ENCODE results near the gene DOCK1.

Gene DOCK1

GRCh38 chr10:127407551-127407950 lies 502.3 kb downstream of the DOCK1 start:
- no peaks in the 10 kb centered on the region for H3K36me3 ChIP-seq (ENCODE audit: insufficient read depth)
- no peak overlapping the region for H3K27ac ChIP-seq
- no peaks in the 10 kb centered on the region for H3K27me3 ChIP-seq (ENCODE audit: insufficient read depth, low read depth)
- no peak overlapping the region for H3K4me2 ChIP-seq
- H3K9ac ChIP-seq, result no peak overlapping the region
- no peak overlapping the region for H3K4me3 ChIP-seq (IDR thresholded peaks at IDR 0.05; ENCODE audit: insufficient read depth, low read depth, low read length)
- H3K79me2 ChIP-seq (ENCODE audit: insufficient read depth, low read depth), result no peaks in the 10 kb centered on the region
- H4K20me1 ChIP-seq (ENCODE audit: insufficient read depth), result no peaks in the 10 kb centered on the region
- H3K4me1 ChIP-seq (ENCODE audit: low read depth, poor library complexity, severe bottlenecking), result no peaks in the 10 kb centered on the region
- no peak overlapping the region for H2AFZ ChIP-seq (ENCODE audit: low read depth)
- TF ChIP-seq CTCF (conservative IDR thresholded peaks at IDR 0.05; ENCODE audit: low read depth, low read length), result no peak

GRCh38 chr10:127408112-127408710 lies 503.0 kb downstream of the DOCK1 start:
- no peak for TF ChIP-seq CTCF (conservative IDR thresholded peaks at IDR 0.05; ENCODE audit: low read depth, low read length)
- Histone ChIP-seq H2AFZ (ENCODE audit: low read depth) (no peak overlapping the region), H4K20me1 (ENCODE audit: insufficient read depth) (no peaks in the 10 kb centered on the region), H3K27ac (no peak overlapping the region), H3K4me2 (no peak overlapping the region), H3K4me3 (IDR thresholded peaks at IDR 0.05; ENCODE audit: insufficient read depth, low read depth, low read length) (no peak overlapping the region), H3K9ac (no peak overlapping the region), H3K36me3 (ENCODE audit: insufficient read depth) (no peaks in the 10 kb centered on the region), H3K27me3 (ENCODE audit: insufficient read depth, low read depth) (no peaks in the 10 kb centered on the region), H3K4me1 (ENCODE audit: low read depth, poor library complexity, severe bottlenecking) (no peaks in the 10 kb centered on the region), H3K79me2 (ENCODE audit: insufficient read depth, low read depth) (no peaks in the 10 kb centered on the region)

GRCh38 chr10:127408733-127409132 lies 503.5 kb downstream of the DOCK1 start:
- no peaks in the 10 kb centered on the region for H3K79me2 ChIP-seq (ENCODE audit: insufficient read depth, low read depth)
- no peak overlapping the region for H3K4me3 ChIP-seq (IDR thresholded peaks at IDR 0.05; ENCODE audit: insufficient read depth, low read depth, low read length)
- H3K4me1 ChIP-seq (ENCODE audit: low read depth, poor library complexity, severe bottlenecking), result no peaks in the 10 kb centered on the region
- H3K36me3 ChIP-seq (ENCODE audit: insufficient read depth), result no peaks in the 10 kb centered on the region
- H3K27me3 ChIP-seq (ENCODE audit: insufficient read depth, low read depth), result no peaks in the 10 kb centered on the region
- no peak overlapping the region for H2AFZ ChIP-seq (ENCODE audit: low read depth)
- no peak overlapping the region for H3K4me2 ChIP-seq
- H3K27ac ChIP-seq, result no peak overlapping the region
- H4K20me1 ChIP-seq (ENCODE audit: insufficient read depth), result no peaks in the 10 kb centered on the region
- TF ChIP-seq CTCF (conservative IDR thresholded peaks at IDR 0.05; ENCODE audit: low read depth, low read length), result no peak
- H3K9ac ChIP-seq, result no peak overlapping the region

GRCh38 chr10:127410030-127410429 lies 504.8 kb downstream of the DOCK1 start:
- Histone ChIP-seq H4K20me1 (ENCODE audit: insufficient read depth) (no peaks in the 10 kb centered on the region), H3K27ac (no peak overlapping the region), H3K4me2 (no peak overlapping the region), H2AFZ (ENCODE audit: low read depth) (no peak overlapping the region), H3K79me2 (ENCODE audit: insufficient read depth, low read depth) (no peaks in the 10 kb centered on the region), H3K9ac (no peak overlapping the region), H3K4me1 (ENCODE audit: low read depth, poor library complexity, severe bottlenecking) (no peaks in the 10 kb centered on the region), H3K27me3 (ENCODE audit: insufficient read depth, low read depth) (no peaks in the 10 kb centered on the region), H3K36me3 (ENCODE audit: insufficient read depth) (no peaks in the 10 kb centered on the region), H3K4me3 (IDR thresholded peaks at IDR 0.05; ENCODE audit: insufficient read depth, low read depth, low read length) (no peak overlapping the region)
- no peak for TF ChIP-seq CTCF (conservative IDR thresholded peaks at IDR 0.05; ENCODE audit: low read depth, low read length)

Data from KMS-11 (cell line).